Activated CD8-positive, alpha-beta T cell treated with anti-CD3 and anti-CD28 coated beads, Interleukin-2, amount 10 ng/mL, durations not matched to agents 7 days and 5 days (primary cell): Measurements from ENCODE around the gene RNF183. TPM values are rescaled to one million over a fixed set of nuclear protein-coding genes. Genes with fewer than 3 reads are reported as not detected.
"Not testable (repeated sequence)": the region's sequence is repeated elsewhere in the genome, so short reads cannot be mapped to it uniquely, and the experiment has no call there.

Source experiments
- ATAC-seq: fragments of 150-1000 bp; cut with Tn5 transposase; one replicate; pipeline ENCODE4 v1.10.0; 2021; ENCODE audit warnings: moderate library complexity
- CTCF ChIA-PET: fragments of 350-600 bp; sonication (Branson Sonifier 250); formaldehyde crosslinking; loops from one replicate; lab custom pipeline; 2021; ENCODE audit warnings: antibody characterized with exemption; lab: Charles Lee
- POLR2A ChIA-PET: fragments of 350-600 bp; sonication (Branson Sonifier 250); formaldehyde crosslinking; loops from one replicate; lab custom pipeline; 2021; ENCODE audit warnings: antibody characterized with exemption; lab: Charles Lee
- DNase-seq: peaks from one replicate; pipeline ENCODE4 v3.0.0-alpha.2; 2020
- H3K27ac Mint-ChIP-seq: one replicate; pipeline ENCODE4 v1.8.0; 2021; ENCODE audit warnings: mild to moderate bottlenecking, mixed read lengths
- H3K27me3 Mint-ChIP-seq: one replicate; pipeline ENCODE4 v1.8.0; 2021; ENCODE audit warnings: low read depth, mixed read lengths
- H3K36me3 Mint-ChIP-seq: one replicate; pipeline ENCODE4 v1.8.0; 2021; ENCODE audit warnings: low read depth, mixed read lengths
- H3K4me1 Mint-ChIP-seq: one replicate; pipeline ENCODE4 v1.8.0; 2021; ENCODE audit warnings: low read depth, mixed read lengths
- H3K4me3 Mint-ChIP-seq: one replicate; pipeline ENCODE4 v1.8.0; 2021; ENCODE audit warnings: mild to moderate bottlenecking, mixed read lengths
- H3K9me3 Mint-ChIP-seq: one replicate; pipeline ENCODE4 v1.8.0; 2022; ENCODE audit warnings: mixed read lengths; ENCODE audit not compliant: insufficient read depth
- total RNA-seq, 2 experiments: library from RNA; stranded (reverse); gene quantifications; one replicate each; pipeline ENCODE4 v1.2.3, GENCODE V29; 2021

Gene RNF183
- total RNA-seq, 2 experiments from 2014 or later, result not detected

DNA sequence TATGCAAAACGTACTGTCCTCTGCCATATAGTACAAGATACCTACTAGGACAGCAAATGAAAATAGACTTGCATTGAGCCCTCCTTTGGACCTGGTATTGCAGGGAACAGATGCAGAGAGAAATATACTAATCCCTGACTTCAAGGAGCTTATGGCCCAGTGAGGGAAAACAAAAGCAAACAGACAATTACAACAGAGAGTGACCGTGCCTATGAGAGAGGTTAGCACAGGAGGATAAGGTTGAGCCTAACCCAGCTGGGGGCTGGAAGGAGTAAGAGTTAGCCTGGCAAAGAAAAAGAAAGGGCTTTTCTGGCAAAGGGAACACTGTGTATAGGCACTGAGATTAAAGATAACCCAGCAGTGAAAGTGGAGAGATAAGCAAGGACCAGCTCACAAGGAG, 33.3 kb downstream of the RNF183 start:
- no peak for DNase-seq
- ChIA-PET POLR2A (no interaction called here), CTCF (interaction anchor here (0.8 to 1.4 kb wide), 5 partner anchors 38 to 388 kb away, joined by 3 to 7 read pairs (median 3); partner anchors contain the start of gene ALAD)
- H3K4me1 Mint-ChIP-seq, result peaks cover 10% of the 10 kb centered on the region
- no peak overlapping the region for H3K4me3 Mint-ChIP-seq
- no peak for ATAC-seq
- H3K36me3 Mint-ChIP-seq, result peaks cover 37% of the 10 kb centered on the region
- H3K9me3 Mint-ChIP-seq, result no peaks in the 10 kb centered on the region
- H3K27me3 Mint-ChIP-seq, result no peaks in the 10 kb centered on the region
- H3K27ac Mint-ChIP-seq, result no peak overlapping the region

DNA sequence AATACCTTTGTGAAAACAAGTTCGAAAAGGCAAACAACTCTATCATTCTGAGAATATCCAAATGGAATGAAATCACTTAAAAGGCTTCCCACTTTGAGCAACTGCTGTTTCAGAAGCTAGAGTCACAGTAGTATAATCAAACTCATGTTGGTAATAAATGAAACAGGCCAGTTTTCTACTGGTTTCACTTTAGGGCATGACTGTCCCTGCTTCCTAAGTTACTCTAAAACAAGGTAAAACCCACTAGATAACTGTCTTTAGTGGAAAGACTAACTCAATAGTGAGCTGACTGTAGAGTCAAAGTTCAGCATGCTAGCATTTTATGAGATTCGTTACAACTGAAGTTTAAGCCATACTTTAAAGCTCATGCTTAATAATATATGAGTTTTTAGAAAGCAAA, 33.8 kb downstream of the RNF183 start:
- CTCF ChIA-PET, result interaction anchor here (0.7 to 1.4 kb wide), 6 partner anchors 38 to 389 kb away, joined by 3 to 7 read pairs (median 3); partner anchors contain the start of gene ALAD
- Mint-ChIP-seq H3K27me3 (no peaks in the 10 kb centered on the region), H3K36me3 (peaks cover 37% of the 10 kb centered on the region), H3K9me3 (no peaks in the 10 kb centered on the region), H3K4me1 (peaks cover 9% of the 10 kb centered on the region), H3K4me3 (no peak overlapping the region), H3K27ac (no peak overlapping the region)
- ATAC-seq (no peak), DNase-seq (no peak)
- POLR2A ChIA-PET, result no interaction called here

DNA sequence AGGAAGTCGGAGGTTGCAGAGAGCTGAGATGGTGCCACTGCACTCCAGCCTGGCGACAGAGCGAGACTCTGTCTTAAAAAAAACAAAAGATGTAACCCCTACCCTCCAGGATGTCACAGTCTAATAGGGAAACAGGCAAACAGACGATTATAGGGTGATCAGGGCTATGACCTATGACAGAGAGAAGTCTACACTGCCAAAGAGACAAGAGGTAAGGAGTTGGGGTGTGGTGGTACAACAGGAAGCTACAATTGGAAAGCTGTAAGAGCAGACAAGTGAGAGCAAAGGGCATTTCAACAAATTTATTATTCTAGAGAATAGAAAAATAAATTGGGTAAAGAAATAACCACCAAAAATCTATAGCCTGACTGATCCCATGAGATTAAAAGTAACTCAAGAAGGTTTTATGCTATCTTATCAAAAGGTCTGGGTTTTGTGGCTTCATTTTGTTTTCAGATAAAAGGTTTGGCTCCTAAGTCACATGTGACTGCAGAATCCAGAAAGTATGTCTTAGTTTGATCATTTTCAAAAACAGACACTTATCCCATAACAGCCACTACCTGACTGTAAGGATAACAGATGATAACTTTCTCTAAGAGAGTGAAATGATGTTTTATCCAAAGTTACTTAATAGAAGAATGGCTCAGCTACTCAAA, 35.1 kb downstream of the RNF183 start:
- H3K4me1 Mint-ChIP-seq, result no peaks in the 10 kb centered on the region
- no peak overlapping the region for H3K27ac Mint-ChIP-seq
- ChIA-PET CTCF (no interaction called here), POLR2A (no interaction called here)
- H3K27me3 Mint-ChIP-seq, result no peaks in the 10 kb centered on the region
- H3K9me3 Mint-ChIP-seq, result no peaks in the 10 kb centered on the region
- ATAC-seq, result no peak
- DNase-seq, result no peak
- peaks cover 33% of the 10 kb centered on the region for H3K36me3 Mint-ChIP-seq
- H3K4me3 Mint-ChIP-seq, result no peak overlapping the region

DNA sequence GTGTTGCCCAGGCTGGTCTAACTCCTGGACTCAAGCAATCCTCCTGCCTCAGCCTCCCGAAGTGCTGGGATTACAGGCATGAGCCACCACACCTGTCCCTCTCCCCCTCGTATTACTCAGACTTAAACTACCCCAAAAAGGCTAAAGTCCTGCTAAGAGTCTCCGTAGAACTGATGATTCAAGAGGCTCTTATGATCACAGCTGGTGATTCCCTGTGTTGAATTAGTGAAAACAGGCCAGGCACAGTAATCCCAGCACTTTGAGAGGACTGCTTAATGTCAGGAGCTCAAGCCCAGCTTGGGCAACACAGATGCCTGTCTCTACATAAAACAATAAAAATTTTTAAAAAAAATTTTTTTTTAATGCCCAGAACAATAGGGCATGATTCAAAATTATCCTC, 37.0 kb downstream of the RNF183 start:
- no peaks in the 10 kb centered on the region for H3K9me3 Mint-ChIP-seq
- H3K27ac Mint-ChIP-seq, result no peak overlapping the region
- no peak overlapping the region for H3K4me3 Mint-ChIP-seq
- ChIA-PET POLR2A (no interaction called here), CTCF (interaction anchor here (2.5 kb wide), 1 partner anchor 9 kb away, joined by 12 read pairs; the partner anchor contains the start of genes CDC26 and PRPF4)
- H3K4me1 Mint-ChIP-seq, result no peaks in the 10 kb centered on the region
- peaks cover 29% of the 10 kb centered on the region for H3K36me3 Mint-ChIP-seq
- no peaks in the 10 kb centered on the region for H3K27me3 Mint-ChIP-seq
- ATAC-seq (no peak), DNase-seq (no peak)

DNA sequence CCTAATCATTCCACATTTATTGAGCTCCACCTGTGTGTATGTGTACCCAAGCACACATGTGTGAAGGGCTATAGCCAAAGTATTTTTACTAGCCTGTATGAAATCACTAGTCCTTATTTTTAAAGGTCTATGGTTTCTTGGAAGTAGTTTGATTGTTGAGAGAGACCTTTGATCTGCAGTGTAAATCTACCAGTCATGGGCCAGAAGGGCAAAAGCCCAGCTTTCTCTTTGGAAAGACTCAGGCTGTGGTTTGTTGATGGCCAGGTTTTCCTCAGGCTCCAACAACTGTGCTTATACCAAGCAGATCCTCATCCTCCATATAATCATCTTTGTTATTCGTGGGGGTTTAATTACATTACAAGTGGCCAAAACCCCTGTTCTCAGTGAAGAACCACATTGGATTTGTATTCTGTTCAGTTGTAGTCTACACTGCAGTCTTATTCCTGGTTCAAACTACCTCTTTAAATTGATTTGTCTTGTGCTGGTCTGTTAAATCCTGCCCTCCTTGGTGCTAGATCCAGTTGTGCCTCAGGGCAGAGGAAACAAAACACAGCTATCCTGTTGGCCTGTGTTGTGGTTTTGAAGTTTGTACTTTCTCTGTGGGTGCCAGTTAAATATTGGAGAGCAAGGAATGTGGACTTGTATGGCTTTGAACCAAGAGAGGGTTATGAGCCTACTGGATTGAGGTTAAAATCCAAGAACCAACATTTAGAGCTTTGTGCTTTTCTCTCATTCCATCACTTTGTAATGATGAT, 41.1 kb downstream of the RNF183 start:
- Mint-ChIP-seq H3K9me3 (no peaks in the 10 kb centered on the region), H3K36me3 (peaks cover 23% of the 10 kb centered on the region), H3K4me1 (peaks cover 2% of the 10 kb centered on the region), H3K27me3 (no peaks in the 10 kb centered on the region), H3K4me3 (no peak overlapping the region), H3K27ac (no peak overlapping the region)
- no peak for ATAC-seq
- POLR2A ChIA-PET, result no interaction called here
- CTCF ChIA-PET, result interaction anchor here (3.4 kb wide), 1 partner anchor 13 kb away, joined by 13 read pairs; the partner anchor contains the start of genes CDC26 and PRPF4
- DNase-seq, result no peak

DNA sequence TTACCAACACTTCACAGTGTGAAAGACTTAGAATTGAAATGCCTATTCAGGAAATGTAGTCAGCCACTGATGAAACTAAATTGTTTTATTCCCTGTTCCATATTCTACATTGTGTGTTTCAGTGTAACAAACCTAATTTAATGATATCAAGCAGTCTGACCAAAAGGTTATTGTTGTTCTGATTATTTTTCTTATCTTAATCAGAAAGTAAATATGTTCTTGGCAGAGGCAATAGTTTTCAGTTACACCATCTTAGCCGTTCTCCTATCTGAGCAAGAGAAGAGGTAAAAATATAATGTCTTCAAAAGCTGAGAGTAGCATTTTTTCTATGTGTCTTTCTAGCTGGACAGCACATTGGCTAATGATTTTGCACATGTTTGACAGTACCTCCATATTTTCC, 44.9 kb downstream of the RNF183 start:
- POLR2A ChIA-PET, result no interaction called here
- Mint-ChIP-seq H3K4me3 (no peak overlapping the region), H3K4me1 (peaks cover 2% of the 10 kb centered on the region), H3K9me3 (no peaks in the 10 kb centered on the region), H3K36me3 (peaks cover 23% of the 10 kb centered on the region), H3K27ac (no peak overlapping the region), H3K27me3 (no peaks in the 10 kb centered on the region)
- DNase-seq, result no peak
- no peak for ATAC-seq
- CTCF ChIA-PET, result no interaction called here

DNA sequence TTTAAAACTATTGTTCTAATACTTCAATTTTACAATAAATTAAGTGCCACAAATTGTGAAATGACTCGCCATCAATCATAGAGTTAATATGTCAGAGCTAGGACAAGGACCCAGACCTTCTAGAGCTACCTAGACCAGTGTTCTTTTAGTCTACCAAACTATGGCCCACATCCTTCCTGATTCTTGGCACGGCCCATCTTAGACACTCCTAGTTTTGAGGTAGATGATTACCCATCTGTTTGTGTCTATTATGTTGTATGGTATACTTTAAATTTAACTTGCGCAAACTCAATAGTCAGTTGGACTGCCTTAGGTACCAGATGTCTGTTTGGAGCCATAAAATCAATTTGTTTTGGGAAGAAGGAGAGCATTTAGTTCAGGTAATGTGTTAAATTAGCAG, 45.3 kb downstream of the RNF183 start:
- H3K9me3 Mint-ChIP-seq, result no peaks in the 10 kb centered on the region
- no peak for ATAC-seq
- no peak overlapping the region for H3K4me3 Mint-ChIP-seq
- H3K27me3 Mint-ChIP-seq, result no peaks in the 10 kb centered on the region
- ChIA-PET CTCF (interaction anchor here (1.1 kb wide), 1 partner anchor 17 kb away, joined by 3 read pairs; the partner anchor contains the start of genes CDC26 and PRPF4), POLR2A (no interaction called here)
- peaks cover 23% of the 10 kb centered on the region for H3K36me3 Mint-ChIP-seq
- peaks cover 2% of the 10 kb centered on the region for H3K4me1 Mint-ChIP-seq
- H3K27ac Mint-ChIP-seq, result no peak overlapping the region
- DNase-seq, result no peak

DNA sequence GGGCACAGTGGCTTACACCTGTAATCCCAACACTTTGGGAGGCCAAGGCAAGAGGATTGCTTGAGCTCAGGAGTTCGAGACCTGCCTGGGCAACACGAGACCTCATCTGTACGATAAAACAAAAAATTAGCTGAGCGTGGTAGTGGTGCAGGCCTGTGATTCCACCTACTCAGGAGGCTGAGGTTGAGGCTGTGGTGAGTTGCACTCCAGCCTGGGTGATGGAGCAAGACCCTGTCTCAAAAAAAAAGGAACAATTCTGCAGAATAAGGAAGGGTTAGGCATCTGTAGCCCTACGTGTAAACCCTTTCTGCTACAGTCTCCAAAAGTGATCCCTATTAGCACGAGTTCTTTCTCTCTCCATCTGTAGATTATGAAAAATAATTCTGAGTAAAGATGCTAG, 47.7 kb downstream of the RNF183 start:
- DNase-seq (no peak), ATAC-seq (no peak)
- POLR2A ChIA-PET, result no interaction called here
- no peak overlapping the region for H3K4me3 Mint-ChIP-seq
- H3K9me3 Mint-ChIP-seq, result no peaks in the 10 kb centered on the region
- CTCF ChIA-PET, result interaction anchor here (1.0 kb wide), 1 partner anchor 12 kb away, joined by 3 read pairs; no protein-coding TSS in a partner anchor
- H3K27me3 Mint-ChIP-seq, result no peaks in the 10 kb centered on the region
- peaks cover 2% of the 10 kb centered on the region for H3K4me1 Mint-ChIP-seq
- H3K27ac Mint-ChIP-seq, result no peak overlapping the region
- H3K36me3 Mint-ChIP-seq, result peaks cover 20% of the 10 kb centered on the region

DNA sequence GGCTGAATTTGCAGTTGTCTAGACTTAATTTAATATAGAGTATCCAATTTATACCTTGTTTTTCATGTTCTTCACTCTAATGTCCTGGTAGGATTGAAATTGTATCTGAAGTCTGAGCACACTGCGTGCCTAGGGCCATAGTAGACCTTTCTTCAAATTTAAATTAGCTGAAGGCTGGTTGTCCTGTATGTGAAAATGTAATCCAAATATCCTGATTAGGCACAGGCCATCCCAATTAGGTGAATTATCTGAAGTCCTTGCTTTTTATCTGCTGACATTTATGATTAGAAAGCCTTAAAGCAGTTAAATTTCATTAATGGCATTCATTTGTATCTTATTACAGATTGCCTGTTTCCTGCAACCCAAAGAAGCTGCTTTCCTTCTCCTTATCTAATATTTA, 48.2 kb downstream of the RNF183 start:
- no peak overlapping the region for H3K4me3 Mint-ChIP-seq
- peaks cover 15% of the 10 kb centered on the region for H3K36me3 Mint-ChIP-seq
- no peaks in the 10 kb centered on the region for H3K27me3 Mint-ChIP-seq
- H3K4me1 Mint-ChIP-seq, result peaks cover 2% of the 10 kb centered on the region
- DNase-seq (no peak), ATAC-seq (no peak)
- no peak overlapping the region for H3K27ac Mint-ChIP-seq
- no peaks in the 10 kb centered on the region for H3K9me3 Mint-ChIP-seq
- POLR2A ChIA-PET, result no interaction called here
- CTCF ChIA-PET, result interaction anchor here (1.0 to 2.0 kb wide), 2 partner anchors 12 to 20 kb away, joined by 3 to 6 read pairs; partner anchors contain the start of genes CDC26 and PRPF4

DNA sequence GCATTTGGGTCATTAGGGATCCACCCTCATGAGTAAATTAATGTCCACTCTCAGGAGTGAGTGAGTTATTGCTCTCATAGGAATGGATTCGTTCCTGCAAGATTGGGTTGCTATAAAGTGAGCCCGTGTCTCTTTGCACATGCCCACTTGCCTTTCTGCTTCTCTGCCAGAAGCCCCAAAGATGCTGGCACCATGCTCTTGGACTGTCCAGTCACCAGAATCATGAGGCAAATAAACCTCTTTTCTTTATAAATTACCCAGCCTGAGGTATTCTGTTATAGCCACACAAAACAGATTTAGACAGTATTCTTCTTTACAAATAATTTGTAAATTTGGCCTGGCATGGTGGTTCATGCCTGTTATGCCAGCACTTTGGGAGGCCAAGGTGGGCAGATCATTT, 52.4 kb downstream of the RNF183 start:
- peaks cover 4% of the 10 kb centered on the region for H3K9me3 Mint-ChIP-seq
- H3K27ac Mint-ChIP-seq, result no peak overlapping the region
- ATAC-seq, result no peak
- DNase-seq, result no peak
- no peaks in the 10 kb centered on the region for H3K27me3 Mint-ChIP-seq
- no peak overlapping the region for H3K4me3 Mint-ChIP-seq
- H3K36me3 Mint-ChIP-seq, result peaks cover 11% of the 10 kb centered on the region
- CTCF ChIA-PET, result no interaction called here
- H3K4me1 Mint-ChIP-seq, result no peaks in the 10 kb centered on the region
- POLR2A ChIA-PET, result no interaction called here

DNA sequence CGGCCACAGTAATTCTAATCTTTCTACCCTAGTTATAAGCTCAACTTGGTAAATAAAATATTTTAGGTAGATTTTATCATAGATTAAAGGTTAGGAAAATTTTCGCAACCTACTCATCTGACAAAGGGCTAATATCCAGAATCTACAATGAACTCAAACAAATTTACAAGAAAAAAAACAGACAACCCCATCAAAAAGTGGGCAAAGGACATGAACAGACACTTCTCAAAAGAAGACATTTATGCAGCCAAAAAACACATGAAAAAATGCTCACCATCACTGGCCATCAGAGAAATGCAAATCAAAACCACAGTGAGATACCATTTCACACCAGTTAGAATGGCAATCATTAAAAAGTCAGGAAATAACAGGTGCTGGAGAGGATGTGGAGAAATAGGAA, 53.5 kb downstream of the RNF183 start:
- ATAC-seq, H3K4me1 Mint-ChIP-seq, H3K27me3 Mint-ChIP-seq, CTCF ChIA-PET, H3K4me3 Mint-ChIP-seq, POLR2A ChIA-PET, H3K27ac Mint-ChIP-seq, DNase-seq, H3K9me3 Mint-ChIP-seq: not testable (repeated sequence)
- peaks cover 11% of the 10 kb centered on the region for H3K36me3 Mint-ChIP-seq

DNA sequence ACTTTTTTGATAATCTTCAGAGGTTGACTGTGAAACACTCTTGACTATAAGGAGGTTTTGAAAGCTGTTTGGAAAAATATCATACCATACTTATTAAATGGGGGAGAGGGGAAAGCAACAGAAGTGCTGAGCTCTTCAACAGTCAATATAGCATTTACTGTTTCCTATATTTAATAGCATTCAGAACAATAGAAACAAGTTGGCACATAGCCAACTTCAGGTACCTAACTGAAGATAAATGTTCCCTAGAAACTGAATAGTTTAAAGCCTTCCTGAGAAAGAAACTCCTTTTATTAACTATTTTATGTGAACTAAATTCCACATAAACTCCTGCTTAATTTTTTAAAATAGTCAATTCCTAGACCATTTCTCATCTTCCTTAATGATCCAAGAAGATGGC, 55.5 kb downstream of the RNF183 start:
- ATAC-seq (no peak), DNase-seq (no peak)
- ChIA-PET CTCF (interaction anchor here (2.3 kb wide), 1 partner anchor 27 kb away, joined by 8 read pairs; the partner anchor contains the start of gene CDC26), POLR2A (no interaction called here)
- H3K4me3 Mint-ChIP-seq, result no peak overlapping the region
- no peaks in the 10 kb centered on the region for H3K27me3 Mint-ChIP-seq
- no peaks in the 10 kb centered on the region for H3K4me1 Mint-ChIP-seq
- H3K36me3 Mint-ChIP-seq, result peaks cover 11% of the 10 kb centered on the region
- peaks cover 4% of the 10 kb centered on the region for H3K9me3 Mint-ChIP-seq
- no peak overlapping the region for H3K27ac Mint-ChIP-seq
